NCI-H1436 treated with DMSO at 0.1 percent for 48 hours (cell line): ENCODE data around the gene LRP1B.

Experiments used
- DNase-seq: peaks from one replicate; lab custom pipeline; 2025; lab: John Stamatoyannopoulos, UW

LRP1B gene

GRCh38 chr2:140892911-140893637 is 1237.7 kb downstream of the LRP1B start:
- no peak for DNase-seq

DNA sequence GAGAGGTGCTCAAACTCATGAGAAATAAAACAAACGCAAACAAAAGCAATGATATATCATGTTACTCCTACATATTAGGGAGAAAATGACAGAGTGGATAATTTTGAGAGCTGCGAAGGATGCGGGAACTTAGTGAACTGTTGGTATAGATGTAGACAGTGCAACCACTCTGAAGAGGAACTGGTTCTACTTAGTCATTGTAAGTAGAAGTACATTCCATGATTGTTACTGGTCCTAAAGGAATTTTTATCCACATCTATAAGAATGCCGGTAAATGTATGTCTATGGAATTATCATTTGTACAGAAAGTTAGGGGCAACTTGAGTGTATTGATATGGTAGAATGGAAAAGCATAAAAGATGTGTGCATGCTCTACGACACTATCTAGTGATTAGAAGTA is 1238.4 kb downstream of the LRP1B start:
- DNase-seq = no peak

DNA sequence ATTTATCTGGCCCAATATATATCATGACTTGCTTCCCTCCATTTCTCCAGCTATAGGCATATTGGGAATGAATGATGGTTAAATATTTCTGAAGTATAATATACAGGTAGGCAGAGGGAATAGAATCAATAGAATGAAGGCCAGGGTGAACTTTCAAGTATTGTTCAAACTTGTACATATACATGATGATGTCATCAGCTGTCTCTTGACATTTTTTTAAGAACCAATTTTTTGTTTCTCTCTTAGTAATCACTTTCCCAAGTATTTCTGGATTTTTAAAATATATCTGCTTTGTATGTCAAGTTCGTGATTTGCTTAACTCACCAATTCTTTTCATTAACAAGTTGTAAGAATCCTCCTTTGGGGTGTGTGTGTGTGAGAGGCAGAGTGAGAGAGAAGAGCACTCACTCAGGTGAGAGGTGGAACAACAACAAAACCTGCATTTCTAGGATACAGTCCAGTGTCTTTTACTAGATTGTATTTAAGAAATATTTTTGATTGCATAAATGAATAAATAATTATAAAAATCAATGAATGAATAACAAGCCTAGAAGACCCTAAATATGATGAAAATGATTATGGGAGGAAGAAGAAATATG is 1239.1 kb downstream of the LRP1B start:
- DNase-seq = no peak

DNA sequence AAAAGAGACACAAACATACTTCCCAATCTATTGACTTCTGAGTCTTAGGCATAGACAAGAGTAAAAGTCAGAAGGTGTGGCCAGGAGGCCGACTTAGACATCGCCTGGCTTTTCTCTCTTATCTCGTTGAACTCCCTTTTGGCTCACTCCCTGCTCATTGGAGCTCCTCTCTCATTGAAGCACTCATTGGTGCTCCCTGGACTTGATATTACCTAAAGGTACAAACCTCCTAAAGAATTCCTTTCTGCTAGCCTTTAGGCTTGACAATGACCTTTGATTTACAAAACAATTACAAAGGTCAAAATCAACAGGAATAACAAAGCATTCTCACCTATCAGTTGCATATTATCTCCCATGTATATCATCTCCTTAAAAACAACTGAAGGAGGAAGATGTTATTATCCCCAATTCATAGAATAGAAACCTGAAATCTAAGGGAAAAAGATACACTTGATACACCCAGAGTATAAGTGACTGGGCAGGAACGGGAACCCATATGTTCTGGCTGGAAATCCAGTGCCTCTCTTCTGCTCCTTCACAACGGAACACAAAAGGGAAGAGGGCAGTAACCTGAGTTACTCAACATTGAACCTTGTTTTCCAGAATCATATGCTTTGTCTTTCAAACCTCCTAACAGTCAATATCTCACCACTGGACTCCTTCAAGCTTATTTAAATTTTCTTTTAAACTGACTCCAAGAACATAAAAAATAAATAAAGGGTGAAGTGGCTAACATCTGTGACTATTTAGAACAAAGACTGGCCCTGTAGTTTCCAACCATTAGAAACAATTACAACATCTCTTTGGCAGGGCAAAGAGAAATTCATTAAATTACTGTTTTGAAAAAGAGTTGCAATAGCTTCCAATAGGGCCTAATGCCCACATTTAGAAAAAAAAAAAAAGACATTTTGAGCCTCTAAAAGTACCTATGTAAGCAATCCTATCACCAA is 1247.9 kb downstream of the LRP1B start:
- DNase-seq = no peak

GRCh38 chr2:140880573-140880972 is 1250.2 kb downstream of the LRP1B start:
- DNase-seq = no peak

GRCh38 chr2:140876015-140876414 is 1254.8 kb downstream of the LRP1B start:
- no peak for DNase-seq

GRCh38 chr2:140873915-140874531 is 1256.8 kb downstream of the LRP1B start:
- DNase-seq = no peak

DNA sequence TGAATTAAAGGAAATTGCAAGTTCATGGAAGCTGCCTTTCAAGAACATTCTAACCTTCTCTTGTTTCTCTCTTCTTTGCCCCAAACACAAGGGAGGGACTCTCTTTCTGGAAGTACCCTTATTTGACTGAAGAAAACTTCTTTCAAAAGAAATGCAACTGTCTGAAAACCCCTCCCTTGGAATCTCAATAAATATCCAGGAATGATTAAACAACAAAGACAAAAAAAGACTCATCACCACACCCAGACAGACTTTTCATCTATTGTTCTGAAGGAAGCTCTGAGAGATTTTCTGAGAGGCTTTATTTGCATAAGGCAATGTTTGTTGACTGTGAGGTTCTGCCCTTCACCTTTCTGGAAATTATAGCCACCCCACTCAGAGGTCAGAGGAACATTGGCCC is 1260.9 kb downstream of the LRP1B start:
- DNase-seq = no peak

DNA sequence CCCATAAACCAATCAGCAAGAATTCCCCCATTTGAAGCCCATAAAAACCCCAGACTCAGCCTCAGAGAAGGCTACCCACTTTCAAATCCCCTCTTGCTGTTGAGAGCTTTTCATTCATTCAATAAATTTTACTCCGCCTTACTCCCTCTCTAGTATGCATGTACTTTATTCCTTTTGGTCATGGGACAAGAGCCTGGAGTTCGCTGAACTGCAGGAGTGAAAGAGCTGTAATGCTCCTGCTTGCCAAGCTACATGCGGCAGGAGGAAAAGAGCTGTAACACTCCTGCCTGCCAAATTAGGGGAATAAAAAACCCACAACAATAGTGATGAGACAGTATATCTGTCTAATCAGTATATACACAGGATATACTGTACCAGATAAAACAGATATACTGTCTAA is 1261.7 kb downstream of the LRP1B start:
- no peak for DNase-seq

DNA sequence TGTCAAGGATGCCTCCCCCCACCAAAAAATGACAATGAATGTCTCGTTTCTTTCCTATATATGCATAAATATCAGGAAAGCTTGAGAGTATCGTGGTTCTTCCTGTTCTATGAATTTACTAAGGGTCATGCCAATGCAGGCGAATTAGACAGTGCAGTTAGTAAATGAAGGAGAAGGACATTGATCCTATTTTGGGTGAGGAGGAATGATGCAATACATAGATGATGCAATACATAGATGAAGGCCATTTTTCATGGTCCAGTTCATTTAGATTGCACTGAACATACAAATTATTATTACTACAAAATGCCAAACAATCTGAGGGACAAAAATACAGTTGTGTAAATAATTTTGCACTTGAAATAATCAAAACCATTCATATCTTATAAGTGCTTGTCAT is 1265.0 kb downstream of the LRP1B start:
- DNase-seq = no peak

GRCh38 chr2:140863713-140864112 is 1267.1 kb downstream of the LRP1B start:
- no peak for DNase-seq

GRCh38 chr2:140862181-140862580 is 1268.6 kb downstream of the LRP1B start:
- DNase-seq = no peak

DNA sequence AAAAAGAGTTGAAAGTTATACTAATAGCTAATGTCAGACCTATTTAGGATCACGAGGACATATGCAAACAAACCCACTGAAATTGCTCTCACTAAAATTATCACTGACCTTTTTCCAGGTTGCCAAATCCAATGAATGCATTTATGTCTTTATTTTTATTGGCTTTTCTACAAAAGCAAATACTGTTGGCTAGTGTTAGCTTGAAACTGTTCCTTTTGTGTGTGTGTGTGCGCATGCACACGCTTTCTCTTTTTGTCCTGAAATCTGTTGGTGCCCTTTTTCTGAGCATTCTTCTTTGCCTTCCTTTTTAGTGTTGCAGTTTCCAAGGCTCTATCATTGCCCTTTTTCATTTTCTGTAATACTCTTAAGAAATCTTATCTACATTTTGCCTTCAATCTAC is 1269.2 kb downstream of the LRP1B start:
- DNase-seq = no peak

GRCh38 chr2:140855471-140855870 is 1275.3 kb downstream of the LRP1B start:
- DNase-seq = no peak

DNA sequence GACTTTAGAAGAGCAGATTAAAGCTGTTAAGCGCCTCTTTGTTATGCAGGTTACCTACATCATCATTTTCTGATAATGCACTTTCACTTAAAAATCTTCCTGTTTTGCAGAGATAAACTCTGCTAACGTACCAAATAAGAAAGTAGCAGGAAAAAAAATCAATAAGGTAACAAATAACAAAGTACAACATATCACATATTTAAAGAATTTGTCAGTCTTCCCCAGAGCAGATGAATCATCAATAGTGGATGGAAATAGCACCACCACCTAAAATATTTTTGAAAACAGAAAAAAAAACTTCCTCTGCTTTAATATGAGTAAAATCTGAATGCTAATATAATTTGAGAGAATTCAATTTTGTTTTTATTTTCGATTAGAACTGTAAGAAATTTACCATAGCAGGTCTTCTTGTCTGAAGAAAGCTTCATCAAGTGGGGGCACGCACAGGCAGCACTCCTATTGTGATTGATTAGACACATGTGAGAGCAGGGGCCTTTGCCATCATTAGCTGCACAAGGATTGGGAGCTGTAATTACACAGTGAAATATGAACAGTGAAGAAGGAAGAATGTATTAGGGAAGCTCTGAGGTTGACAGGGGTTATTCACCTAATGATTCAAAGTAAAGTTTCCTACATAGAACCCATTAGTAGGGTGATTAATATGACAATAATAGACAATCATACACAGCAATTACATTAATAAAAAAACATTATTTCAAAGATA is 1279.4 kb downstream of the LRP1B start:
- DNase-seq = no peak

GRCh38 chr2:140843186-140843585 is 1287.6 kb downstream of the LRP1B start:
- DNase-seq = no peak

GRCh38 chr2:140842110-140842509 is 1288.7 kb downstream of the LRP1B start:
- DNase-seq = no peak

- DNase-seq = no peak
Measured at GRCh38 chr2:140841141-140841540, 1289.7 kb downstream of the LRP1B start.

- DNase-seq = no peak
Measured at GRCh38 chr2:140836826-140837225, 1294.0 kb downstream of the LRP1B start.

- DNase-seq = no peak
Measured at GRCh38 chr2:140835079-140835478, 1295.7 kb downstream of the LRP1B start.

DNA sequence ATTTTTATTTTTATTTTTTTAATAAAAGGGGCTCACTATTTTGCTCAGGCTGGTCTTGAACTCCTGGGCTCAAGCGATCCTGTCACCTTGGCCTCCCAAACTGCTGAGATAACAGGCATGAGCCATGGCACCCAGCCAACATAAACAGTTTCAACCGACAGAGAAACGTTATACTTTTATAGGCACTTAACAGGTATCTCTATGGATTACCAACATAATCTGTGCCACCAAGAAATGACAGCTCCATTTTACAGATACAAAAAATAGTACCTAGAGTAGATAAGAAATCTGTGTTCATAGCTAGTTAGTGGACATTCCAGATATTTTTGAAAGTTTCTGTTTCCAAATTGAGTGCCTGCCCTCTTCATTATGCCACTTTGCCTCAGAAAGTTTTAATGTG is 1316.7 kb downstream of the LRP1B start:
- no peak for DNase-seq

GRCh38 chr2:140808820-140809219 is 1322.0 kb downstream of the LRP1B start:
- DNase-seq = no peak
